Ovary (tissue), 9 donors: ENCODE data around the gene NUDT22. TPM values are rescaled to one million over a fixed set of nuclear protein-coding genes. Genes with fewer than 3 reads are reported as not detected.
A peak's percentile ranks its signal among the peaks of the same experiment; 100 is the strongest.

Experiments used
- DNase-seq, 5 donors: peaks; one replicate each; pipeline ENCODE4 v3.0.0-alpha.2; 2019 to 2020
- H3K27ac ChIP-seq, 2 donors: fragments of 200-600 bp; one replicate each; pipeline versions ENCODE4 v1.5.1 to v1.8.0; 2019 to 2022
- H3K27me3 ChIP-seq: fragments of 200-600 bp; one replicate; pipeline ENCODE4 v1.8.0; 2022
- H3K36me3 ChIP-seq: fragments of 200-600 bp; sonication (generic); one replicate; pipeline ENCODE4 v1.5.1; 2019
- H3K4me1 ChIP-seq: one replicate; pipeline ENCODE4 v1.8.1; 2013; ENCODE audit warnings: mild to moderate bottlenecking, moderate library complexity; ENCODE audit not compliant: insufficient read depth
- H3K4me3 ChIP-seq: fragments of 200-600 bp; sonication (generic); one replicate; pipeline ENCODE4 v1.5.1; 2017
- H3K9me3 ChIP-seq, 2 donors: fragments of 200-600 bp in 1 of 2; sonication (generic) in 1 of 2; one replicate each; pipeline versions ENCODE4 v1.5.1 to v1.8.1; 2013 to 2019; ENCODE audit warnings: mild to moderate bottlenecking in 1 of 2, moderate library complexity in 1 of 2
- CTCF ChIP-seq, 3 donors: fragments of 450-650 bp in 2 of 3; fragments of 200-600 bp in 1 of 3; IDR thresholded peaks; one replicate each; pipeline versions ENCODE4 v1.5.1 to v1.8.0; 2016 to 2022; ENCODE audit warnings: antibody characterized with exemption in 3 of 3, mild to moderate bottlenecking in 1 of 3
- EP300 ChIP-seq: sonication (generic); formaldehyde crosslinking; IDR thresholded peaks from one replicate; pipeline ENCODE4 v1.6.1; 2017; ENCODE audit warnings: antibody characterized with exemption
- POLR2A ChIP-seq: fragments of 450-650 bp; IDR thresholded peaks from one replicate; pipeline ENCODE4 v1.6.1; 2017; ENCODE audit warnings: antibody characterized with exemption, mild to moderate bottlenecking, moderate library complexity
- WGBS, 3 donors: extraction: QIAGEN DNeasy Blood & Tissue Kit in 1 of 3; methylation state at CpG; one replicate each; pipeline versions ENCODE4 v1.1.5 to v1.1.7; 2013 to 2017; 5-methylcytosine and 5-hydroxymethylcytosine counted together
- intact Hi-C, 4 donors: fragments of 100-400 bp; cut with DNase I; formaldehyde crosslinking; loops; one replicate each; pipeline versions ENCODE4 v1.11.0 to v1.15.1; 2022 to 2023
- polyA plus RNA-seq, 2 donors: library from polyadenylated mRNA; stranded (reverse); fragments of 200-250 nt in 1 of 2; fragments of 350-450 nt in 1 of 2; fragmentation: Illumina TruSeq in 1 of 2; extraction: RNeasy Lipid Tissue Mini Kit (QIAGEN cat#74804) in 1 of 2; gene quantifications; one replicate each; pipeline ENCODE4 v1.2.3, GENCODE V29; 2013 to 2014
- total RNA-seq, 7 donors: library from RNA; depleted of rRNA in 2 of 7; stranded (reverse); fragments of >200 nt in 2 of 7; fragmentation: NEBNext Ultra II Directional in 3 of 7; extraction: Animal tissue kit (Norgen Biotek cat#: 25700) in 3 of 7; gene quantifications; one replicate each; pipeline versions ENCODE4 v1.1.0 to v1.2.4, GENCODE V29; 2016 to 2023
- donor health status: DM: no; HTN: no; CAD: no; lungs with moderate emphysema.
- donor health status: DM: no; HTN: no; CAD: no.
- donor health status: Bipolar disorder and iron deficiency.
- donor health status: DM: yes; HTN: yes; CAD: no.
- donor health status: DM: no; HTN: no; CAD: no.
- donor health status: DM: yes; HTN: yes; CAD: no.

The NUDT22 gene
- total and polyA plus RNA-seq, 9 donors, result 4.8 to 52.7 (median 36.8) TPM

GRCh38 chr11:64259533-64260067, 33.5 kb downstream of the NUDT22 start:
- Histone ChIP-seq H3K4me1 (no peaks in the 10 kb centered on the region), H3K27me3 (no peaks in the 10 kb centered on the region), H3K4me3 (no peak overlapping the region), H3K36me3 (no peaks in the 10 kb centered on the region), H3K27ac (no peak overlapping the region), H3K9me3 (no peaks in the 10 kb centered on the region)
- TF ChIP-seq POLR2A, result no peak
- DNase-seq, result no peak
- 80 to 86% (median 81%) methylated on average over 4 of the region's 4 CpGs for WGBS, 3 donors
- intact Hi-C loops, result loop anchor here in 2 of 4 donors (10.0 kb wide), 1 partner anchor 55 kb away; the partner anchor contains the start of gene FERMT3 (in 2 of the 2)

DNA sequence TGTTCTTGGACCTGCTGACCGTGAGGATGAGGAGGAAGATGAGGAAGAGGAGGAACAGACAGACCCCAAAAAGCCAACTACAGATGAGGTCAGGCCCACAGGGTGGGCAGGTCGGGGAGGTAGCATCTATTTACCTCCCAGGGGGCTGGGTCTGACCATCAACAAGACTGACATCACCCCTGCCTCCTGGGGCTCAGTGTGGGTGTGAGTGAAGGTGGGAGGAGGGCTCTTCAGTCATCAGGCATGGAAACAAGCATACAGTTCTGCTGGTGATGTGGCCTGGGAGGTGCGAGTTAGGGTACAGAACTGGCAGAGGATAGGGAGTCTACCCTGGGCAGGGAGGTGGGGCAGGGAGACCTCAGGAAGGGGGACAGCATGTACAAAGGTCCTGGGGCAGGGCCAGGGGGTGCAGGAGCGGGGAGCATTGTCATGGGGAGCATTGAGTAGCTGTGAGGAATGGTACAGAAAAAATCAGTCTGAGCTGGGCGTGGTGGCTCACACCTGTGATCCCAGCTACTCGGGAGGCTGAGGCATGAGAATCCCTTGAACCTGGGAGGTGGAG, 34.2 kb downstream of the NUDT22 start:
- no peaks in the 10 kb centered on the region for H3K36me3 ChIP-seq
- intact Hi-C loops, result loop anchor here in 2 of 4 donors (10.0 kb wide), 1 partner anchor 55 kb away; the partner anchor contains the start of gene FERMT3 (in 2 of the 2)
- H3K9me3 ChIP-seq, result no peaks in the 10 kb centered on the region
- TF ChIP-seq EP300 (no peak), CTCF (IDR thresholded peaks at IDR 0.05) (no peak), POLR2A (no peak)
- H3K4me1 ChIP-seq, result no peaks in the 10 kb centered on the region
- H3K27ac ChIP-seq, result no peak overlapping the region
- DNase-seq, result no peak
- no peaks in the 10 kb centered on the region for H3K27me3 ChIP-seq
- no peak overlapping the region for H3K4me3 ChIP-seq
- 93 to 96% (median 93%) methylated on average over 6 of the region's 6 CpGs for WGBS, 3 donors

DNA sequence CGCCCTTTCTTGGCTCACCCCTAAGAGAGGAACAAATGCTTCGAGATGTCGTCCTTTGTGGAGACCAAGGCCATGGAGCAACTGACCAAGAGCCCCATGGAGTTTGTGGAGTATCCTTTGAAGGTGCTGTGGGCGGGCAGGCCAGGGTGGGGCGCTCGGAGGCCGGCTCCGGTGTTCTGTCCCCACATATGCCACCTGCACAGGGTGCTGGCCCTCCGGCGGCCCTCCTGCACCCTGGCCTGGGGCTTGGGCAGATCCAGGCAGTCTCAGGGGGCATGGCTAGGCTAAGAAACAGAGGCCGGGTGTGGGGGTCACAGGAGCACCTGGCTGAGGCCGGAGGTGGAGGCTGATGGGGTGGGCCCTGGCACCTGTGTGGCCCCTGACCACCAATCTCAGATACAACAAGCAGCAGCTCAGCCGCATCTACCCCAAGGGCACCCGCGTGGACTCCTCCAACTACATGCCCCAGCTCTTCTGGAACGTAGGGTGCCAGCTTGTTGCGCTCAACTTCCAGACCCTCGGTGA, 35.5 kb downstream of the NUDT22 start:
- no peak for DNase-seq
- WGBS, 3 donors, result 86 to 89% (median 87%) methylated on average over 18 of the region's 18 CpGs
- H3K9me3 ChIP-seq, result no peaks in the 10 kb centered on the region
- H3K4me1 ChIP-seq, result no peaks in the 10 kb centered on the region
- no peak overlapping the region for H3K4me3 ChIP-seq
- TF ChIP-seq CTCF (IDR thresholded peaks at IDR 0.05) (no peak), EP300 (no peak), POLR2A (no peak)
- no peak overlapping the region for H3K27ac ChIP-seq
- intact Hi-C loops, result loop anchor here in 2 of 4 donors (10.0 kb wide), 1 partner anchor 57 kb away; the partner anchor contains the start of gene FERMT3 (in 2 of the 2)
- H3K36me3 ChIP-seq, result no peaks in the 10 kb centered on the region
- no peaks in the 10 kb centered on the region for H3K27me3 ChIP-seq

DNA sequence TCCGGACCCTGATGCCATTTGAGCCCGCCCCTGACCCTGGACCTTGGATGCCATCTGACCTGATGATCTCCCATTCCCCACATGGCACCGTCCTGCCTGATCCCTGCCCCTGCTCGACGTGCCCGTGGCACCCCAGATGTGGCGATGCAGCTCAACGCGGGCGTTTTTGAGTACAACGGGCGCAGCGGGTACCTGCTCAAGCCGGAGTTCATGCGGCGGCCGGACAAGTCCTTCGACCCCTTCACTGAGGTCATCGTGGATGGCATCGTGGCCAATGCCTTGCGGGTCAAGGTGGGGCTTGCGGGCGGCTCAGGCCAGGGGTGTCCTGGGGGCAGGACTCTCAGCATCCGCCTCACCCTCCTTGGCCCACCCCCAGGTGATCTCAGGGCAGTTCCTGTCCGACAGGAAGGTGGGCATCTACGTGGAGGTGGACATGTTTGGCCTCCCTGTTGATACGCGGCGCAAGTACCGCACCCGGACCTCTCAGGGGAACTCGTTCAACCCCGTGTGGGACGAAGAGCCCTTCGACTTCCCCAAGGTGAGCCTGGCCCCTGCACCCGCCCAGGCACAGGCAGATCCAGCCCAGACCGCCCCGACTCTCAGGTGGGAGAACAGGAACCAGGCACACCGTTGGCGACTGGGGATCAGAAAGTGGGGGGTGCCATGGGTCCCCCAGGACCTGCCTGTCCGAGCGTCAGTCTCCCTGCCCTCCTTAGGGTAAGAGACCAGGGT, 36.4 kb downstream of the NUDT22 start:
- TF ChIP-seq EP300, result no peak
- TF ChIP-seq CTCF (IDR thresholded peaks at IDR 0.05), result no peak
- no peak for TF ChIP-seq POLR2A
- peak in 1 of 5 donors; percentile 40 for DNase-seq
- H3K27me3 ChIP-seq, result no peaks in the 10 kb centered on the region
- no peak overlapping the region for H3K27ac ChIP-seq
- H3K4me1 ChIP-seq, result no peaks in the 10 kb centered on the region
- 89 to 92% (median 92%) methylated on average over 42 of the region's 42 CpGs for WGBS, 3 donors
- H3K4me3 ChIP-seq, result no peak overlapping the region
- no peaks in the 10 kb centered on the region for H3K36me3 ChIP-seq
- H3K9me3 ChIP-seq, result no peaks in the 10 kb centered on the region
- intact Hi-C loops, result loop anchor here in 2 of 4 donors (10.0 kb wide), 1 partner anchor 58 kb away; the partner anchor contains the start of gene FERMT3 (in 2 of the 2)
